ENCODE data around the gene FOXN3. TPM values are rescaled to one million over a fixed set of nuclear protein-coding genes. Genes with fewer than 3 reads are reported as not detected.

FOXN3 gene
- total and polyA plus RNA-seq, 2 donors (not counting 3 experiments of a cell fraction or from before 2014, with no cell fraction given), result 16.9 to 41.8 TPM

- DNase-seq (ENCODE audit: low read depth, low spot score) (no peak), FAIRE-seq (no peak)
- intact Hi-C loops (cut with micrococcal nuclease), result no loop called here
Observed at GRCh38 chr14:89171628-89172027, 245.4 kb downstream of the FOXN3 start.

GRCh38 chr14:89171168-89171567, 245.9 kb downstream of the FOXN3 start:
- peaks cover 3% of the 10 kb centered on the region for H3K4me1 ChIP-seq (ENCODE audit: control insufficient read depth, extremely low read depth, insufficient read depth, low read length)
- H3K27me3 ChIP-seq (ENCODE audit: control insufficient read depth in 2 of 2, insufficient read depth in 2 of 2, low read length in 2 of 2), result no peaks in the 10 kb centered on the region
- H3K27ac ChIP-seq (ENCODE audit: insufficient read depth, low read depth, low read length), result no peak overlapping the region
- H2AFZ ChIP-seq (ENCODE audit: low read depth, low read length), result no peak overlapping the region
- H3K9me3 ChIP-seq (replicated peaks; ENCODE audit: control insufficient read depth, insufficient read depth, low read length), result no peaks in the 10 kb centered on the region
- H3K9ac ChIP-seq (replicated peaks; ENCODE audit: extremely low read depth, insufficient read depth, low read length), result no peak overlapping the region
- H3K4me3 ChIP-seq (replicated peaks in 1 of 3; ENCODE audit: insufficient read depth in 1 of 3, low read depth in 1 of 3, low read length in 3 of 3), result no peak overlapping the region
- dilution Hi-C loops (cut with MboI; ENCODE audit: extremely low pct_ligation_motif_present, low sequenced_read_pairs) (no loop called here), intact Hi-C loops (cut with micrococcal nuclease) (no loop called here)
- ChIA-PET CTCF (no interaction called here), POLR2A (no interaction called here)
- TF ChIP-seq CTCF (IDR thresholded peaks at IDR 0.05; ENCODE audit: extremely low read depth in 1 of 2, insufficient read depth in 1 of 2, low read depth in 1 of 2, low read length in 2 of 2), result no peak
- DNase-seq (ENCODE audit: low read depth, low spot score) (no peak), FAIRE-seq (no peak)
- H3K9me1 ChIP-seq (replicated peaks; ENCODE audit: control insufficient read depth, extremely low read depth, insufficient read depth, low read length), result no peaks in the 10 kb centered on the region
- H3K36me3 ChIP-seq (ENCODE audit: control insufficient read depth in 2 of 2, extremely low read depth in 1 of 2, insufficient read depth in 2 of 2, low read length in 2 of 2), result no peaks in the 10 kb centered on the region
- BruUV-seq (replicated peaks), result no TSS peak
- no peaks in the 10 kb centered on the region for H3K79me2 ChIP-seq (ENCODE audit: control insufficient read depth, insufficient read depth, low read length)
- H4K20me1 ChIP-seq (replicated peaks; ENCODE audit: control insufficient read depth, extremely low read depth, insufficient read depth, low read length), result no peaks in the 10 kb centered on the region
- no peak overlapping the region for H3K4me2 ChIP-seq (ENCODE audit: insufficient read depth, low read length)

More at GRCh38 chr14:89171628-89172027, 245.4 kb downstream of the FOXN3 start:
- Histone ChIP-seq H3K27ac (ENCODE audit: insufficient read depth, low read depth, low read length) (no peak overlapping the region), H3K4me3 (replicated peaks in 1 of 3; ENCODE audit: insufficient read depth in 1 of 3, low read depth in 1 of 3, low read length in 3 of 3) (no peak overlapping the region), H2AFZ (ENCODE audit: low read depth, low read length) (no peak overlapping the region), H3K4me1 (ENCODE audit: control insufficient read depth, extremely low read depth, insufficient read depth, low read length) (no peaks in the 10 kb centered on the region), H3K4me2 (ENCODE audit: insufficient read depth, low read length) (no peak overlapping the region), H4K20me1 (replicated peaks; ENCODE audit: control insufficient read depth, extremely low read depth, insufficient read depth, low read length) (no peaks in the 10 kb centered on the region), H3K9me1 (replicated peaks; ENCODE audit: control insufficient read depth, extremely low read depth, insufficient read depth, low read length) (no peaks in the 10 kb centered on the region), H3K9ac (replicated peaks; ENCODE audit: extremely low read depth, insufficient read depth, low read length) (no peak overlapping the region), H3K79me2 (ENCODE audit: control insufficient read depth, insufficient read depth, low read length) (no peaks in the 10 kb centered on the region), H3K36me3 (ENCODE audit: control insufficient read depth in 2 of 2, extremely low read depth in 1 of 2, insufficient read depth in 2 of 2, low read length in 2 of 2) (no peaks in the 10 kb centered on the region), H3K27me3 (ENCODE audit: control insufficient read depth in 2 of 2, insufficient read depth in 2 of 2, low read length in 2 of 2) (no peaks in the 10 kb centered on the region), H3K9me3 (replicated peaks; ENCODE audit: control insufficient read depth, insufficient read depth, low read length) (no peaks in the 10 kb centered on the region)
- BruUV-seq (replicated peaks), result no TSS peak
- dilution Hi-C loops (cut with MboI; ENCODE audit: extremely low pct_ligation_motif_present, low sequenced_read_pairs), result no loop called here
- ChIA-PET POLR2A (no interaction called here), CTCF (no interaction called here)
- no peak for TF ChIP-seq FOS (IDR thresholded peaks at IDR 0.05; ENCODE audit: borderline replicate concordance, insufficient read depth, low read length)
- TF ChIP-seq POLR2AphosphoS5 (IDR thresholded peaks at IDR 0.05; ENCODE audit: insufficient read depth, low read depth, low read length), result no peak
